Measurements from ENCODE around the gene CX3CL1.

- TF ChIP-seq, protein P1, sequence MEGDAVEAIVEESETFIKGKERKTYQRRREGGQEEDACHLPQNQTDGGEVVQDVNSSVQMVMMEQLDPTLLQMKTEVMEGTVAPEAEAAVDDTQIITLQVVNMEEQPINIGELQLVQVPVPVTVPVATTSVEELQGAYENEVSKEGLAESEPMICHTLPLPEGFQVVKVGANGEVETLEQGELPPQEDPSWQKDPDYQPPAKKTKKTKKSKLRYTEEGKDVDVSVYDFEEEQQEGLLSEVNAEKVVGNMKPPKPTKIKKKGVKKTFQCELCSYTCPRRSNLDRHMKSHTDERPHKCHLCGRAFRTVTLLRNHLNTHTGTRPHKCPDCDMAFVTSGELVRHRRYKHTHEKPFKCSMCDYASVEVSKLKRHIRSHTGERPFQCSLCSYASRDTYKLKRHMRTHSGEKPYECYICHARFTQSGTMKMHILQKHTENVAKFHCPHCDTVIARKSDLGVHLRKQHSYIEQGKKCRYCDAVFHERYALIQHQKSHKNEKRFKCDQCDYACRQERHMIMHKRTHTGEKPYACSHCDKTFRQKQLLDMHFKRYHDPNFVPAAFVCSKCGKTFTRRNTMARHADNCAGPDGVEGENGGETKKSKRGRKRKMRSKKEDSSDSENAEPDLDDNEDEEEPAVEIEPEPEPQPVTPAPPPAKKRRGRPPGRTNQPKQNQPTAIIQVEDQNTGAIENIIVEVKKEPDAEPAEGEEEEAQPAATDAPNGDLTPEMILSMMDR (IDR thresholded peaks at IDR 0.05), result no peak
- TF ChIP-seq POLR2A (IDR thresholded peaks at IDR 0.05) (no peak), EP300 (IDR thresholded peaks at IDR 0.05) (no peak)
Observed at GRCh38 chr16:57406881-57407280, 34.6 kb downstream of the CX3CL1 start.

Data from ovary (tissue), 3 donors.